ENCODE results near the gene NPC2.

NPC2 gene

DNA sequence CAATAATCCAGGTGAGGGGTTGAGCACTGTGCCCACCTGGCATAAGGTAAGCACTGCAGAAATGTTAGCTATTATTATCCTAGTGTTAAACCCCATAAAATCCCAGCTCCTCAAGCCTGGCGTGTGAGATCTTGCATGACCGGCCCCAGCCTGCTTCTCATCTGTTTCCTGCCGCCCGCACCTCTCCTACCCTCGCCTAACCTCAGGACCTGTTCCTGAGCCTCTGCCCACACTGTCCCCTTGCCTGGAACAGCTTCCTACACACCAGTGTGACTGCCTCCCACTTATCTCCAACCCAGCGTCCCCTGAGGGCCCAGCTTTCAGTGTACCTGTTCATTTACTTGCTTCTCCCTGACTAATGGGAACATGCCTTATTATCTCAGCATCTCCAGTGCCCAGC, 25.1 kb upstream of the NPC2 start:
- no peak for DNase-seq

DNA sequence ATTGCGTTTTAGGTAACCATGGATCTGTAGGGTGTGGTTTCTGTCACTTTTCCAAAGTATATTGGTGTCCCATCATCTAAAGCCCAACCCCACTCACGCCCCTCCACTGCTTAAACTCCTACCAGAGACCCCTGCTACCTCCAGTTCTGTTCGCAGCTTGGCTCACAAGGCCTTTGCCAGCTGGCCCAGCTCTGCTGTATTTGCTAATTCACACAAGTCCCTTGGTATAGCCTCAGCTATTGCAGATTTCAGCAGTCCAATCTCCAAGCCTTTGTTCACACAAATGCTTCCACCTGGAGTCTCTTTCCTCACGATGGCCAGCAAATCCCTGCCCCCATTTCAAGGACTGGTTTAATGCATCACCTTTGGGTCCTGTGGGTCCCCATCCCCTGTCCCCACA, 24.6 kb upstream of the NPC2 start:
- no peak for DNase-seq

DNA sequence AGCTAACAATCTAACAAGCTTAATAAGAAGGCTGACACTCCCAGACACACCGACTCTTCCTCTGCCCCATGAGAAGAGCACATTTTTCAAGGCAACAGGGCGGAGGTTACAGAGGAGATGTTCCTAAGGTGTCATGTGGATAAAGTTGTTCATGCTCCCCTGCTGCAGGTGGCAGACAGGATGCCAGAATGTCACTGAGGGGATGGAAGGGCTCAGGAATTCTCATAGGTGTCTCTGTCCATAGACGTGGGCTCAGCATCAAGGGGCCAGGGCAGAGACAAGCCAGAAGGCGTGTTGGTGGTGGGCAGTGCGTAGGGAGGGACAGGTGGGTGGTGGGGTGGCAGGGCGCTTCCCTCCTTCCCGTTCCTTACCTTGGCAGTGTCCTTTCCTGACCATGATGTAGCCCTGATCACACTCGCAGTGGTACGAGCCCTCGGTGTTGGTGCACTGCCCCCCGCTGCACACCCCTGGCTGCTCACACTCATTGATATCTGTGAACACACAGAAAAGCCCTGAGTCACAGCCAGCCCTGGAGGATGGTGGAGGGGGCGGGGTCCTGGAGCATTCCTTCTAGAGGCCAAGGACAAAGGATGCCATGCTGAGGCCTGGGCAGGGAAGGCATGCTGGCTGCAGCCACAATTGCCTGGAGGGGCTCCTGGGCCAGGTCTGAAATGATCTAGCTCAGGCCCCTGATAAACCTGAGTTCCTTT, 23.5 kb upstream of the NPC2 start:
- peak; percentile 58 for DNase-seq

DNA sequence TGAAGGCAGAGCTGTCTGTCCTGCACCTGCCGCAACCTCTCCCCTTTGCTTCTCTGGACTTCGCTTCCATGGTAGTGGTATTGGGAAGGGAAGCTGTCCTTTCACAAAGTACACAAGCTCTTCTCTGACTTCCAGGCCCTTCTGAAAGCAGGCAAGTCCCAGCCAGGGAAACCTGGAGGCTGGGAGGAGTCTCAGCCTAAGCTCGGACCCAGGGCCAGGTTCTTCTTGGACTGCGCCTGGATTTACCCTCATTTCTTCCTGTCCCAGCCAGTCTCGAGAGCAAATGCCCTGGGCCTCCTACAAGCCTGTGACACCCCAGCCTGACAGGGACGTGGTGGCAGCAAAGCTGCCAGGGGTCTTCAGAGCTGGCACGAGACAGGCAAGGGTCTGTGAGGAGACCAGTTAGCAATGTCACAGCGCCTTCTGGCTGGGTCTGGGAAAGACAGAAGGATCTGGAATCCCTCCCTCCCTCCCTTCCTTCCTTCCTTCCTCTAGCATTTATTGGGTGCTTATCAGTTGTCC, 22.8 kb upstream of the NPC2 start:
- no peak for DNase-seq

DNA sequence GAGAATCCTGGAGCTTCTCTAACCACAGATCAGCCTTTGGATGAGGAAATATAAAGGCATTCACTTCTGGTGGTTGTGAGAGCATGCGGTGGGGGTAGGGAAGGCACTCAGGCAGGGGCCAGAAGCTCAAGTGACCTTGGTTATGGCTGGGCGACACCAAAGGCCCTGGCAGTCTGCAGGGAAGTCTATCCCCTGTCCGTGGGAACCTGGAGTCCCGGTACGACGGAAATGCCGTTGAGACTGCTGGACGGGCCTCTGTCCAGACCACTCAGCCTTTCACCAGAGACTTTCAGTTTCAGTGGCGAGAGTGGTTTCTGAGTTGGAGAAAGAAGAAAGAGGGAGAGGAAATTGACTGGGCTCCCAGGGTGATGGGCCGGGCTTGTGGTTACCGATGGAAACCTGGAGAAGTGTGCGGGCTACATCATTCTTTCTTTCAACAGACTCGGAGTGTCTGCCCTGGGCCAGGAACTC, 21.4 kb upstream of the NPC2 start:
- no peak for DNase-seq

DNA sequence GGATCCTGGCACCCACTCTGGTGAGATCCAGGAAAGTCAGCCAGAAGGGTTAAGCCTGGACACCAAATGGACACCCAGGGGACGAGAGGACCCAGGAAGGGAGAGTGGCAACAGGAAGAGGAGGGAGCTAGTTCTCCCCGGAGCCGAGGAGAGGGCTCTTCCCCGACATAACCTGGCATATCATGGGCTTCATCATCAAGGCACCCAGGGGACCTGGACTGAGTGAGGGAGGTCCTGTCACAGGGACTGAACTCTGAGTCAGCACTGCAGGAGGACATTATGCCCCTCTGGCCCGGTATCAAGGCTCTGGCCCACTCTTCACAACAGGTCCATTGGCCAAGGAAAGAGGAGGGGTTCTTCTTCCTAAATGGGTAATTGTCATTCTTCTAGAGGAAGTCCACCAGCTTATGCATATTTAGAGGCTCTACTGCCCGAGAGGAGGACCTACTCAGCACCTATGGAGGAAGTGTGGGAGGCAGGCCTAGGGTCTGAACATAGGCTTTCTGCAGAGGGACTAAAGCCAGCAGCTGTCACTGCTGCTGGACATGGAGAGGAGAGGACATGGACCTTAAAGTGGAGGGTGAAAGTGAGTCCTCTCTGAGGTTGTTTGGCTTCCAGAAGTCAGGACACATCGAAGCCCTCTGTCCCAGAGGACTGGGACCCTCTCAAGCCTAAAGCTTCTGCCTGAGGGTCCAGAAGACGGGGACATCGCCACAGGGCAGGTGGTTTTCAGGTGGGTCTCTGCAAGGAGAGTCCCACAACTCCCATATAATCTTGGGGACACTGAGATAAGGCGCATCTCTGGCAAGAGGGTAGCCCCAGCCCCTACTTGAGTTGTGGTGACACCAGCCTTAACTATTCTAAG, 19.1 kb upstream of the NPC2 start:
- DNase-seq = no peak

DNA sequence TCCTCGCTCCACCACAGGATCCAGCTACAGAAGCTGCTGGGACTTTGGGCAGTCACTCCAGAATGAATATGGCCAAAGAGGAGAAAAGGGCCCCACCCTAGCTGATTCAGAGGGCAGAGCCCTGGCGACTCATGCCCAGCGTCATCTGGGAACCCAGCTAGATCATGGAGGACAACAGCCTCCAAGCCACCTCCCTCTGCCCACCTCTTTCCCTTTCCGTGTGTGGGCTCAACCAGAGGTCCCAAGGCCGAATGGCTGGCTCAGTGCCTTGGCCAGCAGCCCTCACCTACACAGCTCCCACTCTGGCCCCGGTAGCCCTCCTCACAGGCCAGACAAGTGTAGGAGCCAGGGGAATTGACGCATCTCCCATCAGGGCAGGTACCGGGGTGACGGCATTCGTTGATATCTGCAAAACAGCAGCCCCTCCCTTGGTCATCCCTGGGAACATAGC, 17.9 kb upstream of the NPC2 start:
- peak; percentile 65 for DNase-seq

DNA sequence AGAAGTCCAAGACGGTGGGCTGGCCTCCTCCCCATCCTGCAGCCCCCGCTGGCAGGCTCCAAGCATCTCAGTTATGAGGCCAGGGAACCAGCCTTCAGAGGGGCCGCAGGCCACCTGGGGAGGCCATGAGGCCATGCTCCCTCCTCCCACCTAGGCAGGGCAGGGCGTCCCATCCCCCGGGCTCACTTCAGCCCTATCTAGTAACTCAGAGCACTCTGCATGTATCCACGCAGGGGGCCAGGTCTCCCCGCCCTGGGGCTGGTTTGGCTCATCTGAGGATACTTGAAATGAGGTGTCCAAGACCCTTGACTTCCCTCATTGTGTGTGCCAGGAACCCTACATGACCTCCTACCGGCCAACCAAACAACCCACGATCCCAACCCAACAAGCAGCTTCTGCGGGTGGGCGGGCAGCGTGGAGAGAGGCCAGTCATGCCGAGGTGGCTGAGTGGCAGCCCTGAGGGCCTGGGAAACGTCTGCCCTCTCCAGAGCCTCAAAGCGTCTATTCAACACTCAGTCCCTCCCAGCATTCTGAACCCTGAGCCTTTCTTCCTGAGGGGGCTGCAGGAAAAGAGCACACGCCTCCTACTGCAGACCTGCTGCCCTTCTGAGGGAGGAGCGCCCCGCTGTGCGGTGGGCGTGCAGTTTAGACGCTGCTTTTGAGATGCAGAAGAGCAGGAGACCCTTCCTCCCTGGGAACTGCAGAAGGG, 17.3 kb upstream of the NPC2 start:
- DNase-seq = peak; percentile 39

DNA sequence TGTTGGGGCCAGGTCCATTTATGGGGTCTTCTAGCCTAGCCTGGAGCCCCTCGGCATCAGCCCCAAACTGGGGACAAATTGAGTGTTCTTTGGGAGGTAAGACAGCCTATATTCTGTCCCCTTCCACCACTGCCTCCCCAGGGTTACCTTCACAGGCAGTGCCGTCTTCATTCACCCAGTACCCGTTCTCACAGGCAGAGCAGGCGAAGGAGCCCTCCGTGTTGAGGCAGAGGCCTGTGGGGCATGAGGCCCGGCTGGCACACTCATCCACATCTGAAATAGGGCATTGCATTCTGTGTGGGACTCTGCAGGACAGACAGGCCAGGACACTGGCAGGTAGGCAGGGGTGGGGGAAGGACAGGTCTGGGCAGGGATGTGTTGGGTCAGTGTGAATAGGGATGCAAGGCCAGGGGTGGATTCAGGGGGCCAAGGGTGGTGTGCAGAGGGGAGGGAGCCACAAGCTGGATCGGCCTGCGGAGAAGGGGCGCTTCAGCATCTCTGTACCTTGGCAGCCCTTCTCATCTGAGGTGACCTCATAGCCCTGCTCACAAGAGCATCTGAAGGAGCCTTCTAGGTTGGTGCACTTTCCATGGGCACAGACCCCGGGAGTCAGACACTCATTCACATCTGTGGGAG, 16.6 kb upstream of the NPC2 start:
- DNase-seq = no peak

DNA sequence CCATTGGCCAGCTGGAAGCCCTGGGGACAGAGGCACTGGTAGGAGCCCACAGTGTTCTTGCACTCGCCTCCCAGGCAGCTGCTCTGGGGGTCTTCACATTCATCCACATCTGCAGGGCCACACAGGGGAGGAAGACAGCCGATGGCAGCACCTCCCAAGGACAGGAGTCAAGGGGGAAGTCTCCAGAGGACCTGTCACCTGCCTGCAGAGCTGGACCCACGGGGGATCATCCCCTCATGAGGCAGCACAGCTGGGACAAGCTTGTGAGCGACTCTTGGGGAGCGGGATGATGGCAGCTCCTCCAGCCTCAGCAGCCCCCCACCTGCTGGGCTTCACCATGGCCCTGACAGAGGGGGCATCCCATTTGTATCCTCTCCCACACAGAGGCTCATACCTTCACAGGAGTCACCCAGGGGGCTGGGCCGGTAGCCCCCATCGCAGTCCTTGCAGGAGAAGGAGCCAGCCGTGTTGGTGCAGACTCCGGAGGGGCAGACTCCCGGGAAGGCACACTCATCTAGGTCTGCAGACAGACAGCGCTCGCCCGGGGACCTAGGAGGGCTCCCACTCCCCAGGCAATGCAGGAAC, 15.8 kb upstream of the NPC2 start:
- DNase-seq = no peak

DNA sequence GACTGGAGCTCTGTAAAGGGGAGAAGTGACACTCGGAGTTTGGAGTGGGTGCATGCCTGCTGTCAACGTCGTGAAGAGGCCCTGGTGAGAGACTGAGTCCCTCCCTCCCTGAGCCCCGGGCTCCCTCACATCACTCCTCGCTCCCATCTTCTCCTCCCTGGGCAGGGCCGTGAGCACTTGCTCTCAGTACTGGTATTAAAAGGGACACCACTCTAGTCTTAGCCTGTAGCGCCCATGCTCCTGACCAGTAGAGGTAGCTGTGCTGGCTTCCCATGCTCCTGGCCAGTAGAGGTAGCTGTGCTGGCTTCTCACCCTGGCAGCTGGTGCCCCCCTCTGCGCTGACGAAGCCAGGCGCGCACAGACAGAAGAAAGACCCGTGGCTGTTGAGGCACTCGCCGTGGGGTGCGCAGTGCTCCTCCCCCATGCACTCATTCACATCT, 15.2 kb upstream of the NPC2 start:
- DNase-seq = no peak

DNA sequence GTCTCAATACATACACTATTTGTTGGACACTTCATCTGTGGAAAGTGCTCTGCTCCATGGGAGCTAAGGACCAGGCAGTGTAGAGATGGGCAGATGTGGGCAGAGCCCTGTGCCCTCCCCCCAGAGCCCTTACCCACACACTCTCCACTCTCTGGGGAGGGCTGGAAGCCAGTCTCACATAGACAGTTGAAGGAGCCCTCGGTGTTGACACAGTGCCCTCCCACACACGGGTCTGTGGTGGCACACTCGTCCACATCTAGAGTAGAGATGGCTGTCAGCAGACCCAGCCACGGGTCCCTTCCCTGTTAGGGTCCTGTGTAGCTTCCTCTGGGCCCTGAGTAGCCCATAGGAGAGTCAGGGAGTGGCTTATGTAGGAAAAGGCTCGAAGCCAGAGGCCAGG, 14.7 kb upstream of the NPC2 start:
- DNase-seq = no peak

DNA sequence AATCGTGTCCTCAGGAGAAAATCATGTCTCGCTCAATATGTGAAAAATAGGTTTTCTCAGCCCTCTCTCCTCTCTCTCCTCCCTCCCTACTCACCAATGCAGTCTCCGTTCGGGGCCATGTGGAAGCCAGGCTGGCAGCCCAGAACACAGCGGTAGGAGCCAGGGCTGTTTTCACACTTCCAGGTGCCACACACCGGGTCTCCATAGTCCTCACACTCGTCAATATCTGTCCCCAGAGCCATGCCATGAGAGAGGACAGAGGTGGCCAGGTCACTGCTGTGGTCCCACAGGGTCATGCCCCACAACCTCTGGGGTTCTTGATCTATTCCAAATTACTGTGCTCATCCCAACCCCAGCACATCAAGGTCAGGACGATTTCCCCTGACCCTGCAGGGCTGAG, 14.0 kb upstream of the NPC2 start:
- no peak for DNase-seq

DNA sequence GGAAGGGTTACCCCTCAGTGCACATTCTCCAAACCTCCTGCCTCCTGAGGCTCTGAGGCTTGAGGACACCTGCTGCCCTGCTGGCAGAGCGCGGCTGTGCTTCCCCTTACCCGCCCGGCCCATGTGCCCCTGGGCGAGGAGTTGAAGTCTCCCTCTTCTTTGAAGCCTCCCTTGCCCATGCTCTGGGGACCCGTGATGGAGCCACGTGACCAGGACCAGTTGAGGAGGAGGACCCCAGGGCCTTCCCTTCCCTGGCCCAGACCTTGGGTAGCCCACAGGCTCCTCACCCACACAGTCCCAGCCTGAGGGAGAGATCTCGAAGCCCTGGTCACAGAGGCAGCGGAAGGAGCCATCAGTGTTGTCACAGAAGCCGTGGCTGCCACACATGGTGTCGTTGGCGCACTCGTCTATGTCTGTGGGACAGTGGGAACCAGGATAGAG, 13.3 kb upstream of the NPC2 start:
- DNase-seq = no peak

DNA sequence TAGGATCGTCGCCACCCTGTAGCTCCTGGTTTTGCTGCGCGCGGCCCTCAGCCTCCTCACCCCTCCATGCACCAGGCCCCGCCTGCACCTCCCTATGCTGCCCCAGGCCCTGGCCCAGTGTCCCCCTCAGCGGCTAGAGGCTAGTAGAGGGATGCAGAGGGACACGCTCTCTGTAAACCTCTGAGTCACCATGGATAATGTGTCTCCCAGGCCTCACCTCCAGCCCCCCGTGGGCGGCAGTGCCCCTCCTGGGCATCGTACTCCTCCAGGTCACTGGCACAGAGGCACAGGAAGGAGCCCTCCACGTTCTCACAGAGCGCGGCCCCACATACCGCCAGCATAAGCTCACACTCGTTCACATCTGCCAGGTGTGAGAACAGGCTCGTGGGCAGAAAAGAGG, 12.7 kb upstream of the NPC2 start:
- DNase-seq = no peak

DNA sequence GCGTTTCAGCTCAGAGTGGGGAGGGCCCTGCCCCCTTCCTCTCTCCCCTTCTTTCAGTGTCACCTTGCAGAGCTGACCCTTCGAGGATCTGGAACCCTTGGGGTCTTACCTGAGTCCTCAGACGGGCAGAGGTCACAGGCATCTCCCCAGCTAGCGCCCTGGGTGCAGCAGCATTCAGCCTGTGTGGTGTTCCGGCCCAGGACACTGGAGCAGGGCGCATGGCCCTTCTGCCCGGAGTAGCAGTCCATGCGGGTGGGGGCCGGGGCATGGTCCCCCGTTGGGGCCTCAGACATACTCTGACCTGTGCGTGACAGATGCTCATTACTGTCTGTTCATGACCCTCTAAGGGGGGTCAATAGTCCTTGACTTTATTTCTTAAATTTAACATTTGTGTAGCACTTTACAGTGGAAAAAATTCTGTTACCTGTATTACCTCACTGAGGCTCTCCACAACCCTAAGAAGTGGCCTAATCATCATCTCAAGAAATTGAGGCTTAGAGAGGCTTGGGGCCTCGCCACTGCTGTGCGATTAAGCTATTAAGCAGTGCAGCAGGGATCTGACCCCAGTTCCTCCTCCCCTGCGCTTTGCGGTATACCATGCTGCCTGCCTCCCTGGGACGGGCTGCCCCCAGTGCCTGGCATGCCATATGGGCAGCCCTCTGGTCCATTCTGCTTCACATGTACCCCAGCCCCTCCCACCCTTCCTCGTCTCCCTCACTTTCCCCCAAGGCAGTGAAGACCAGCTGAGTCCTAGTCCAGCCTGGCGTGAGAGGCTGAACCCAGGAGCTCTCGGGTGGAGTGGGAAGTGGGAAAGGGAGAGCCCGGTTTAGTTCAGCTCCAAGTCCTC, 12.0 kb upstream of the NPC2 start:
- DNase-seq = no peak

DNA sequence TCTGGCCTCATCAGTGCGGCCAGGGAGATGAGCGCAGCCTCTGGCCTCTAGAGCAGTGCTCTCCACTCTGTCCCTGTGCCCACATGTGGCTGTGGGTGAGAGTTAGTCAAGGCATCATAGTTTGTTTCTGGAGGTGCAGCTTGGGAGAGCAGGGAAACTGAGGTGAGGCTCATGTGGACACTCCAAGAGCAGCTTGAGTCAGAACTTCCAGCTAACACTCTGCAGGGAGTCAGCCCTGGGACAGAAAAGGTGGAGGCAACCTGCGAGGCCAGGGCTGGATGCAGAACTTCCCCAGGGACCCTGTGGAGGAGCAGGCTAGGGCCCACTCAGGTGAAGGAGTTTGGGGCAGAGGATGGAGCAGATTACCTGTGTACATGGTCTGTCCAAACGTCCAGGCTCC, 11.3 kb upstream of the NPC2 start:
- DNase-seq = no peak

DNA sequence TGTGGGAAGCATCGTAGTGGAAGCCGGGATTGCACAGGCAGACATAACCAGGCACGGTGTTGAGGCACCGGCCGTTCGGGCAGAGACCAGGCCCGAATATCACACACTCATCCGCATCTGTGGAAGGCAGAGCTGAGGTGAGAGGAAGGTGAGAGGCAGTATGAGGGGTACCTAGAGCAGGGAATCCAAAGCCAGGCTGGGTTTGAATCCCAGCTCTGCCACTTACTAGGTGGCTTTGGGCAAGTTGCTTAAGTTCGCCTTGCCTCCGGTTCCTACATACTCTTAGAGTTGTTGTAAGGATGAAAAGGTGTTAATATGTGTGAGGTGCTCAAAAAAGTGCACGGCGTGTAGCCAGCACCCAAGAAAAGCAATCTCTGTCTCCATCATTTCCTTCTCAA, 10.8 kb upstream of the NPC2 start:
- no peak for DNase-seq

DNA sequence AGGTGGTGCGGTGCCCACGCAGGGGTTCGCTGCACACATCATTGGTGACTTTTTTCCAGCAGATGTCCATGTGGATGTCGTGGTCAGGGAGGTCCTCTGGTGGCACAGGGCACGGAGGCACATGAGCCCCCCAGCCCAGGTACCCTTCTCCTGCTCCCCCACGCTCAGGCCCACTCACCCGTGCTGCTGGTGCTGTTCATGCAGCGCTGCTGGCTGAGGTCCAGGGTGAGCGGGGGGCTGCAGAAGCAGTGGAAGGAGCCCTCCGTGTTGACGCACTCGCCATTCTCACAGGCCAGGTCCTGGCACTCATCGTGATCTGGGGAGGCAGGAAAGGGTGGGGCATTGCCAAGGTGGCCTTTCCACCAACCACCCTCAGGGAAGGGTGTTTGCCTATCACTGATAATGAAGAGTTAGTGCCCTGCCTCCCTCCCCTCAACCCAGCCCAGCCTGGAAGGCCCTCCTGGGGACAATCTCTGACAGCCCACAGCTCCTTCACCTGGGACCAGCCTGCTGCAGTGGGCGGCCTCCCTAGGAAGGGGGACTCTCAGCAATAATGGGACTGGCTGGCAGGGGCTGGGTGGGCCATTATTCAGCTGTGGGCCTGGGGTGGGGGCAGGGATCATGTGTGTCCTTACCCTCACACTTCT, 10.3 kb upstream of the NPC2 start:
- DNase-seq = no peak

DNA sequence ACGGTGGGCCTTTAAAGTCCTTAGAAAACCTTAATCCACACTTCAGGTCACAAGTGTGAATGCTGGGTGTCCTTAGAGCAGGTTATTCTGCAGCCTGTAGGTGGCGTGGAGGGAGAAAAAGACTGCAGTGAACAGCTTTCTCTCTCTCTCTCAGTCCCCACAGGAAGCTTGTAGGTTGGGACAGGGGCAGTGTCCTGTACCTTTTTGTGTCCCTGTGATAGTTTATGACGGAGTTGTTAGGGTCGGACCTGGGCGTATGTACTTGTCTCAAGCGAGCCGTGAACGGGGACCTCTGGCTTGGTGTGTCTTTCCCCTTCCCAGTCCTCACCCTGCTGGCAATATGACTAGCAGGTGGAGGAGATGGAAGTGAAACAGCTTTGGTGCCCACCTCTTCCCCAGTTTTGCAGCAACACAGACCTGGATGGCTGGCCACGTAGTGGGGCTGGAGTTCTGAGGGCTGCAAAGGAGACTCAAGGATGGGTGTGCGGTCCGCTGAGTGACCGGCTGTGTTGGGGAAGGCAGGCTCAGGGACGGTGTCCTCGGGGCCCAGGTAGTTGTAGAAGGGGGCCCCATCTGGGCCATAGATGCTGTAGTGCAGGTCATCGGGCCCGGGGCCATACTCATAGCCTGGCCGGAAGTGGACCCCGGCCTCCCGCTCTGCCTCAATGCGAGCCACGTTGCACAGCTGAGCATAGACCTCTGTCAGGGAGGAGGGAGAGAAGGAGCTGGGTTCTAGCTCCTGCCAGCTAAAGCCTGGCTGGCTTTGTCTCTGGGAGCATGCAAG, 9.3 kb upstream of the NPC2 start:
- DNase-seq = peak; percentile 33

Measured in EL (cell line).